ENCODE results near the gene SLX4. TPM values are rescaled to one million over a fixed set of nuclear protein-coding genes. Genes with fewer than 3 reads are reported as not detected.

SLX4 gene
- total and polyA plus RNA-seq, 9 of the 15 experiments (the other 6 are each of a cell fraction or from before 2014, with no cell fraction given), result 0.29 to 7.9 (median 3.8) TPM

GRCh38 chr16:3564130-3564888 lies 47.1 kb downstream of the SLX4 start (continued):
- TF ChIP-seq ZHX1 (conservative IDR thresholded peaks at IDR 0.05; ENCODE audit: low read length) (no peak), ZNF224 (CRISPR knock-in tag; IDR thresholded peaks at IDR 0.05) (no peak), E4F1 (CRISPR knock-in tag; IDR thresholded peaks at IDR 0.05; ENCODE audit: borderline replicate concordance) (no peak)
